ENCODE measurements around the gene PTH.

The PTH gene

DNA sequence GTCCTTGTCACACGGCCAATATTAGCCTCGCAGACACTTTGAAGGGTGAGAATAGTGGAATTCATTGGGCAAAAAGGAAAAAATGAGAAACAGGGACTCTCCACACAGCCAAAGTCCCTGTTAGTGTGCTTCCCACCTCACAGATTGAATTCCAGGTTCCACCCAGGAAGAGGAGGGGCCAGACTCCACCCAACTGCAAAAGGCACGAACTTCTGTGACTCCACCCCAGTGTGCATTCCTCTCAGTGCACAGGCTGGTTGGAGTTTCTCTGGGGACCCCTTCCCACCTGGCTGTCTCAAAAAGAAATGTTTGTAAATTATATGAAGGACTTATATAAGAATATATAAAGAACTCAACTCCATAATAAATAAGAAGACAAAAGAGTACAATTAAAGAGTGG lies 20.7 kb downstream of the PTH start:
- H3K4me2 ChIP-seq (ENCODE audit: low read depth, low read length, poor library complexity, severe bottlenecking) = no peak overlapping the region
- H2AFZ ChIP-seq (ENCODE audit: low read length) = no peak overlapping the region
- H3K27me3 ChIP-seq (ENCODE audit: insufficient read depth, low read length, poor library complexity, severe bottlenecking) = no peaks in the 10 kb centered on the region
- no peaks in the 10 kb centered on the region for H3K9me2 ChIP-seq (replicated peaks; ENCODE audit: low read depth, low read length)
- H3K4me3 ChIP-seq (ENCODE audit: low read length, poor library complexity, severe bottlenecking) = no peak overlapping the region
- H3F3A ChIP-seq (ENCODE audit: low read depth) = no peaks in the 10 kb centered on the region
- no peaks in the 10 kb centered on the region for H3K36me3 ChIP-seq (ENCODE audit: insufficient read depth, low read length)
- TF ChIP-seq CTCF (conservative IDR thresholded peaks at IDR 0.05; ENCODE audit: low read length) (no peak), EZH2phosphoT487 (IDR thresholded peaks at IDR 0.05; ENCODE audit: borderline replicate concordance) (no peak)
- no peak overlapping the region for H3K9ac ChIP-seq (ENCODE audit: low read depth, low read length, poor library complexity, severe bottlenecking)
- no peaks in the 10 kb centered on the region for H3K9me3 ChIP-seq (ENCODE audit: insufficient read depth, low read depth, low read length)
- H3K79me2 ChIP-seq (ENCODE audit: insufficient read depth, low read length) = no peaks in the 10 kb centered on the region
- H4K20me1 ChIP-seq (ENCODE audit: insufficient read depth, low read length, poor library complexity, severe bottlenecking) = no peaks in the 10 kb centered on the region
- no peaks in the 10 kb centered on the region for H3K4me1 ChIP-seq (ENCODE audit: insufficient read depth, low read length, poor library complexity, severe bottlenecking)

DNA sequence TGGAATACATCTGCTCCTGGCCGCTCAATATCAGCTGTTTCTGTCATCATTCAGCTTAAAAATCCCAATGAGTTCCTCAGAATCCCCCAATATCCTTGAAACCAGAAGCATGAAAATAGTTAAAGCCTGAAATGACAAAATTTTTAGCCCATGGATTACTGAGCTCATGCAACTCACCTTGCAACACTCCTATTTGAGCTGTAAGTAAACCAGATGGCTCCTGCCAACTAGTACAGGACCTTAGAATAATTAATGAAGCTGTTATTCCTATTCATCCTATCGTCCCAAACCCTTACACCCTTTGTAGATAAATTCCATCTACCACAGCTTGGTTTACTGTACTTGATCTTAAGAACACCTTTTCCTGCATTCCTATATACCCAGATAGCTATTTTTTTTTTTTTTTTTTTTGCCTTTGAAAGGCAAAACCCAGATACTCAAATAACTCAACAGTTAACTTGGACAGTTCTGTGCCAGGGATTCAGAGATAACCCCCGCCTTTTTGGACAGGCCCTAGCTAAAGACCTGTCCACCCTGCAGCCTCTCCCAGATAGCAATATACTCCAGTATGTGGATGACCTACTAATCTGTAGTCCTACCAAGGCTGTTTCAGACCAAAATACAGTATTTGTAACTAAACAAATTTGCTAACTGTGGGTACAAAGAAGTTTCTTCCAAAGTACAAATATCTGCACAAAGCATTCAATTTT lies 22.6 kb downstream of the PTH start:
- Histone ChIP-seq H3F3A (ENCODE audit: low read depth) (no peaks in the 10 kb centered on the region), H3K9me2 (replicated peaks; ENCODE audit: low read depth, low read length) (no peaks in the 10 kb centered on the region), H3K79me2 (ENCODE audit: insufficient read depth, low read length) (no peaks in the 10 kb centered on the region), H3K36me3 (ENCODE audit: insufficient read depth, low read length) (no peaks in the 10 kb centered on the region), H3K9ac (ENCODE audit: low read depth, low read length, poor library complexity, severe bottlenecking) (no peak overlapping the region), H3K4me3 (ENCODE audit: low read length, poor library complexity, severe bottlenecking) (no peak overlapping the region), H4K20me1 (ENCODE audit: insufficient read depth, low read length, poor library complexity, severe bottlenecking) (no peaks in the 10 kb centered on the region), H3K9me3 (ENCODE audit: insufficient read depth, low read depth, low read length) (no peaks in the 10 kb centered on the region), H3K4me1 (ENCODE audit: insufficient read depth, low read length, poor library complexity, severe bottlenecking) (no peaks in the 10 kb centered on the region), H3K27me3 (ENCODE audit: insufficient read depth, low read length, poor library complexity, severe bottlenecking) (no peaks in the 10 kb centered on the region), H2AFZ (ENCODE audit: low read length) (no peak overlapping the region), H3K4me2 (ENCODE audit: low read depth, low read length, poor library complexity, severe bottlenecking) (no peak overlapping the region)
- TF ChIP-seq EZH2phosphoT487 (IDR thresholded peaks at IDR 0.05; ENCODE audit: borderline replicate concordance) (no peak), CTCF (conservative IDR thresholded peaks at IDR 0.05; ENCODE audit: low read length) (no peak)

DNA sequence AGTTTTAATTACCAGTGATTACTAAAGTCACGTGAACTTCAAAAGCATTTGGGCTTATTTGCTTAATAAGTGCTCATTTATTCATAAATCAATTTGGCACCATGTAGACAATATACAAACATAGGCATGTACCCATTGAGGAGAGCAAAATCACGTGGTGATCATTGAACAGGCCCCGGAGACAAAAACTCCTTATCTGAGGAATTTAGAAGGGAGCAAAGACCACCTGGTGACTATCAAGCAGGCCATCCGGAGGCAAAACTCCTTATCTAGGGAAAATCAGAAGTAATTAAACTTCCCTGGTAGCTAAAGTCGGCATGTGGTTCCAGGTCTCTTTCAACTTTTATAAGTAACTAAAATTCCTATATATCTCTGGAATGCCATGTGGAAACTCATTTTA lies 27.0 kb downstream of the PTH start:
- no peaks in the 10 kb centered on the region for H3K9me3 ChIP-seq (ENCODE audit: insufficient read depth, low read depth, low read length)
- H4K20me1 ChIP-seq (ENCODE audit: insufficient read depth, low read length, poor library complexity, severe bottlenecking) = no peaks in the 10 kb centered on the region
- H3K9ac ChIP-seq (ENCODE audit: low read depth, low read length, poor library complexity, severe bottlenecking) = no peak overlapping the region
- no peak overlapping the region for H2AFZ ChIP-seq (ENCODE audit: low read length)
- H3F3A ChIP-seq (ENCODE audit: low read depth) = no peaks in the 10 kb centered on the region; the same call in 1 of the 2 replicates
- TF ChIP-seq EZH2phosphoT487 (IDR thresholded peaks at IDR 0.05; ENCODE audit: borderline replicate concordance) (no peak), CTCF (conservative IDR thresholded peaks at IDR 0.05; ENCODE audit: low read length) (no peak)
- no peak overlapping the region for H3K4me2 ChIP-seq (ENCODE audit: low read depth, low read length, poor library complexity, severe bottlenecking)
- H3K4me1 ChIP-seq (ENCODE audit: insufficient read depth, low read length, poor library complexity, severe bottlenecking) = peaks cover 4% of the 10 kb centered on the region
- no peaks in the 10 kb centered on the region for H3K36me3 ChIP-seq (ENCODE audit: insufficient read depth, low read length)
- no peaks in the 10 kb centered on the region for H3K27me3 ChIP-seq (ENCODE audit: insufficient read depth, low read length, poor library complexity, severe bottlenecking)
- no peaks in the 10 kb centered on the region for H3K9me2 ChIP-seq (replicated peaks; ENCODE audit: low read depth, low read length)
- no peak overlapping the region for H3K4me3 ChIP-seq (ENCODE audit: low read length, poor library complexity, severe bottlenecking)
- no peaks in the 10 kb centered on the region for H3K79me2 ChIP-seq (ENCODE audit: insufficient read depth, low read length)
